OCI-LY1 (cell line): ENCODE measurements around the gene RUVBL1.

ENCODE experiments used
- H2AFZ ChIP-seq: fragments of 200-600 bp; sonication (generic), shearing (Covaris generic); 2 replicates; pipeline ENCODE4 v1.6.0; 2014; ENCODE audit warnings: antibody characterized with exemption, mild to moderate bottlenecking, low read length
- H3F3A ChIP-seq: fragments of 200-600 bp; sonication (generic), shearing (Covaris generic); 2 replicates; pipeline ENCODE4 v1.6.0; 2014; ENCODE audit warnings: mild to moderate bottlenecking, antibody characterized with exemption, low read length, moderate library complexity; ENCODE audit not compliant: insufficient read depth
- H3K27ac ChIP-seq: fragments of 200-600 bp; sonication (generic); 2 replicates; pipeline ENCODE4 v1.5.1; 2014; ENCODE audit warnings: low read length, mixed run types, mild to moderate bottlenecking, low read depth; ENCODE audit not compliant: poor library complexity, severe bottlenecking
- H3K27me3 ChIP-seq: fragments of 200-600 bp; sonication (generic); 2 replicates; pipeline ENCODE4 v1.6.0; 2014; ENCODE audit warnings: antibody characterized with exemption, mild to moderate bottlenecking, low read length, moderate library complexity; ENCODE audit not compliant: insufficient read depth
- H3K36me3 ChIP-seq: fragments of 200-600 bp; sonication (generic); 2 replicates; pipeline ENCODE4 v1.6.1; 2014; ENCODE audit warnings: mild to moderate bottlenecking, antibody characterized with exemption, low read length, moderate library complexity, mixed read lengths; ENCODE audit not compliant: insufficient read depth
- H3K4me1 ChIP-seq: fragments of 200-600 bp; sonication (generic); 2 replicates; pipeline ENCODE4 v1.5.1; 2014; ENCODE audit warnings: mild to moderate bottlenecking, low read length, moderate library complexity; ENCODE audit not compliant: insufficient read depth, severe bottlenecking
- H3K4me2 ChIP-seq: fragments of 200-600 bp; sonication (generic), shearing (Covaris generic); 2 replicates; pipeline ENCODE4 v1.6.1; 2014; ENCODE audit warnings: low read length
- H3K4me3 ChIP-seq: fragments of 200-600 bp; sonication (generic); 2 replicates; pipeline ENCODE4 v1.5.1; 2014; ENCODE audit warnings: low read length, low read depth, mild to moderate bottlenecking, mixed read lengths; ENCODE audit not compliant: poor library complexity, severe bottlenecking
- H3K79me2 ChIP-seq: fragments of 200-600 bp; shearing (Covaris generic); 2 replicates; pipeline ENCODE4 v1.6.1; 2016; ENCODE audit warnings: mixed run types, low read length, mixed read lengths; ENCODE audit not compliant: insufficient read depth
- H3K9ac ChIP-seq: fragments of 200-600 bp; sonication (generic), shearing (Covaris generic); 2 replicates; pipeline ENCODE4 v1.6.1; 2014; ENCODE audit warnings: mild to moderate bottlenecking, low read length, mixed read lengths
- H3K9me2 ChIP-seq: fragments of 200-600 bp; sonication (generic), shearing (Covaris generic); 2 replicates; pipeline ENCODE4 v1.6.1; 2014; ENCODE audit warnings: low read depth, mild to moderate bottlenecking, low read length, mixed read lengths
- H3K9me3 ChIP-seq: fragments of 200-600 bp; shearing (Covaris generic); 2 replicates; pipeline ENCODE4 v1.6.1; 2014; ENCODE audit warnings: low read length, mixed read lengths
- H4K20me1 ChIP-seq: fragments of 200-600 bp; sonication (generic), shearing (Covaris generic); 2 replicates; pipeline ENCODE4 v1.6.0; 2016; ENCODE audit warnings: mild to moderate bottlenecking, low read length; ENCODE audit not compliant: insufficient read depth
- CTCF ChIP-seq: fragments of 200-600 bp; sonication (generic), shearing (Covaris generic); IDR thresholded peaks from 2 replicates; pipeline ENCODE4 v1.5.1; 2017; ENCODE audit warnings: mild to moderate bottlenecking, antibody characterized with exemption, low read length, moderate library complexity, mixed read lengths
- EZH2 ChIP-seq: fragments of 200-600 bp; sonication (generic), shearing (Covaris generic); IDR thresholded peaks from 2 replicates; pipeline ENCODE4 v1.8.0; 2017; ENCODE audit warnings: borderline replicate concordance, mixed run types, mild to moderate bottlenecking, antibody characterized with exemption, low read length, moderate library complexity, mixed read lengths

RUVBL1 gene

DNA sequence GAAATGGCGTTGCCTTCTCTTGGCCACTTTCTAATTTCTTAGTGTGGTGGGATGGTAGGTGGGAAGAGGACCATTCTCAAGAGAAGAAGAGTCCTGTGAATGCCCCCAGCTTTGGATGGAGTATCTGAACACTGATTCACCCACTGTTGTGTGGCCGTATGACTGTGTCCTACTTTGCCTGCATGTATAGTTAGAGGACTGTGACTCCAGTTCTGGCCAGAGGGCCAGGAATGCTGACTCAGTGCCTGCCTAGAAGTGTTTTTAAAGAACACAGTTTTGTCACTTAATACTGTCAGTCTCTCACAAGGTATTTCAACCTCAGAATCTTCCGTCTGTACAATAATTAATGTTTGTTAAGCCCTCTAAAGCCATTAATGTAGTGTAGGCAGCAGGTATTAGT lies 69.2 kb downstream of the RUVBL1 start:
- H3K4me3 ChIP-seq, result peak overlapping the region; percentile 93
- H3K4me2 ChIP-seq, result peak overlapping the region; percentile 99
- H3K4me1 ChIP-seq, result peaks cover 40% of the 10 kb centered on the region
- H3K36me3 ChIP-seq, result peaks cover 58% of the 10 kb centered on the region
- no peak overlapping the region for H3K27ac ChIP-seq
- no peaks in the 10 kb centered on the region for H3F3A ChIP-seq
- H3K79me2 ChIP-seq, result peaks cover 27% of the 10 kb centered on the region
- no peaks in the 10 kb centered on the region for H3K9me2 ChIP-seq
- peak overlapping the region; percentile 90; the same call in 1 of the 2 replicates for H3K9ac ChIP-seq
- no peak overlapping the region for H2AFZ ChIP-seq
- no peaks in the 10 kb centered on the region for H3K9me3 ChIP-seq
- H4K20me1 ChIP-seq, result no peaks in the 10 kb centered on the region
- H3K27me3 ChIP-seq, result no peaks in the 10 kb centered on the region
- TF ChIP-seq EZH2 (no peak), CTCF (no peak)

GRCh38 chr3:128053614-128054013 lies 70.0 kb downstream of the RUVBL1 start:
- H3F3A ChIP-seq, result no peaks in the 10 kb centered on the region
- no peaks in the 10 kb centered on the region for H4K20me1 ChIP-seq
- H3K27ac ChIP-seq, result no peak overlapping the region
- H3K9ac ChIP-seq, result peak overlapping the region; percentile 90
- H3K4me1 ChIP-seq, result peaks cover 40% of the 10 kb centered on the region
- H3K79me2 ChIP-seq, result peaks cover 27% of the 10 kb centered on the region
- H3K36me3 ChIP-seq, result peaks cover 51% of the 10 kb centered on the region
- no peaks in the 10 kb centered on the region for H3K27me3 ChIP-seq
- H3K4me3 ChIP-seq, result peak overlapping the region; percentile 93
- H3K4me2 ChIP-seq, result peak overlapping the region; percentile 99
- H2AFZ ChIP-seq, result no peak overlapping the region
- H3K9me3 ChIP-seq, result no peaks in the 10 kb centered on the region
- TF ChIP-seq EZH2 (no peak), CTCF (no peak)
- no peaks in the 10 kb centered on the region for H3K9me2 ChIP-seq

- peaks cover 45% of the 10 kb centered on the region for H3K36me3 ChIP-seq
- peak overlapping the region; percentile 99 for H3K4me2 ChIP-seq
- no peaks in the 10 kb centered on the region for H3K27me3 ChIP-seq
- H3K27ac ChIP-seq, result peak overlapping the region; percentile 0
- peaks cover 27% of the 10 kb centered on the region for H3K79me2 ChIP-seq
- no peaks in the 10 kb centered on the region for H3K9me3 ChIP-seq
- peak overlapping the region; percentile 93 for H3K4me3 ChIP-seq
- H2AFZ ChIP-seq, result no peak overlapping the region
- TF ChIP-seq CTCF (no peak), EZH2 (no peak)
- no peaks in the 10 kb centered on the region for H3K9me2 ChIP-seq
- no peaks in the 10 kb centered on the region for H3F3A ChIP-seq
- no peaks in the 10 kb centered on the region for H4K20me1 ChIP-seq
- peaks cover 40% of the 10 kb centered on the region for H3K4me1 ChIP-seq
- H3K9ac ChIP-seq, result peak overlapping the region; percentile 90
These were observed 70.8 kb downstream of the RUVBL1 start for GRCh38 chr3:128052595-128053351.
